ENCODE data around the gene ATG4C. TPM values are rescaled to one million over a fixed set of nuclear protein-coding genes. Genes with fewer than 3 reads are reported as not detected.
A peak's percentile ranks its signal among the peaks of the same experiment; 100 is the strongest.

Gene ATG4C
- polyA plus RNA-seq, 2 of the 4 experiments (the other 2 are of a cell fraction): 6.5 to 14.8 TPM

DNA sequence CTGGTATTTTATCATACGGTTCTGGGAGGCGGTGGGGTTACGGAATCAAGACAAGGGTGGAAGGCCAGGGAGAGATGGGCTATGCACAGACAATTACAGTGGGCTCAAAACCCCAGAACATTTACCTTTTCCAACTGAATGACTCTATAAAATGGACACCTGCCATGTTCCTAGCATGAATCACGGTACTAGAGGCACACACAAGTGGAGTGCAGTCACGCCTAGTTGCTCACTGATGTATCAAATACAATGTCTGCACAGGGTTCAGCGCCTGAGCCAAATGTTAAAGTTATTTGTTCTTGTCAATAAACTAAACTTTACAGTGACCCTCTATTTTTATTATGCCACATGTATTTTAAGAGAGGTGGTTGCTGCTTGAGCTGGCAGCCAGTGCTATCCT, 121.4 kb downstream of the ATG4C start:
- CTCF ChIA-PET: no interaction called here
- no peak for TF ChIP-seq NR3C1 (IDR thresholded peaks at IDR 0.05)
- TF ChIP-seq, protein P1, sequence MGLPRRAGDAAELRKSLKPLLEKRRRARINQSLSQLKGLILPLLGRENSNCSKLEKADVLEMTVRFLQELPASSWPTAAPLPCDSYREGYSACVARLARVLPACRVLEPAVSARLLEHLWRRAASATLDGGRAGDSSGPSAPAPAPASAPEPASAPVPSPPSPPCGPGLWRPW (IDR thresholded peaks at IDR 0.05): no peak
- no peak for TF ChIP-seq POLR2AphosphoS2 (conservative IDR thresholded peaks at IDR 0.05; ENCODE audit: low read length)
- TF ChIP-seq MYC (IDR thresholded peaks at IDR 0.05; ENCODE audit: borderline replicate concordance, low read length): no peak
- no peak for TF ChIP-seq ZSCAN20 (CRISPR knock-in tag; IDR thresholded peaks at IDR 0.05)
- no peak for TF ChIP-seq RARB (CRISPR knock-in tag; IDR thresholded peaks at IDR 0.05)
- TF ChIP-seq, protein P2, sequence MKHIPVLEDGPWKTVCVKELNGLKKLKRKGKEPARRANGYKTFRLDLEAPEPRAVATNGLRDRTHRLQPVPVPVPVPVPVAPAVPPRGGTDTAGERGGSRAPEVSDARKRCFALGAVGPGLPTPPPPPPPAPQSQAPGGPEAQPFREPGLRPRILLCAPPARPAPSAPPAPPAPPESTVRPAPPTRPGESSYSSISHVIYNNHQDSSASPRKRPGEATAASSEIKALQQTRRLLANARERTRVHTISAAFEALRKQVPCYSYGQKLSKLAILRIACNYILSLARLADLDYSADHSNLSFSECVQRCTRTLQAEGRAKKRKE (CRISPR knock-in tag; IDR thresholded peaks at IDR 0.05; ENCODE audit: low read depth): no peak
- TF ChIP-seq SMC3 (IDR thresholded peaks at IDR 0.05): no peak
- no peak for TF ChIP-seq EHF (CRISPR knock-in tag; IDR thresholded peaks at IDR 0.05)
- no peak for TF ChIP-seq FOXS1 (CRISPR knock-in tag; IDR thresholded peaks at IDR 0.05)
- TF ChIP-seq RNF2 (IDR thresholded peaks at IDR 0.05; ENCODE audit: borderline replicate concordance, low read depth): no peak
- TF ChIP-seq TP53 (CRISPR knock-in tag; IDR thresholded peaks at IDR 0.05): no peak
- H3K9me3 ChIP-seq: no peaks in the 10 kb centered on the region
- DNase-seq (ENCODE audit: low read depth in 1 of 2, low spot score in 1 of 2) (no peak), FAIRE-seq (no peak), ATAC-seq (no peak)
- H3K4me1 ChIP-seq: no peaks in the 10 kb centered on the region
- no peak overlapping the region for H3K4me3 ChIP-seq
- no peak overlapping the region for H3K4me2 ChIP-seq
- 69% methylated on average over 6 of the region's 6 CpGs for WGBS (ENCODE audit: missing lambda C conversion rate)
- POLR2A ChIA-PET: no interaction called here
- no peak overlapping the region for H3K27ac ChIP-seq

DNA sequence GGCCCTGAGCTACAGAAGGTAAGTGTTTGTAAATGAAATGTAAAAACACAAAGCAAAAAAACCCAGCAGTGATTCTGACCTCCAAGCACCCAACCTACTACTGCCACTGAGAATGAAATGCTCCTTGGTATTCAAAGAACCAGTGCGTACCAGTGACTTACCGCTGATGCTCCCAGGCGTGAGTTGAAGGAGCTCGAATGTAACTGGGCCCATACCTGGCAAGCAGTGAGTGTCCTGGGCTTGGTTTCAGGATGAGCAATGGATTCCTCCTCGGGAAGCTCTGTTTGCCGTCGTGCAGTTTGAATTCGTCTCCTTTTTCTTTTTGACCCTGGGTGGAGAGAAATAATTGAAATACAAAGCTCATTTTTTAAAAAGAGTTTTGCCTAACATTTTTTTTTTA, 121.9 kb downstream of the ATG4C start:
- Histone ChIP-seq H3K4me2 (no peak overlapping the region), H3K9me3 (no peaks in the 10 kb centered on the region), H3K4me3 (no peak overlapping the region), H3K27ac (no peak overlapping the region), H3K4me1 (no peaks in the 10 kb centered on the region)
- FAIRE-seq (no peak), DNase-seq (ENCODE audit: low read depth in 1 of 2, low spot score in 1 of 2) (no peak), ATAC-seq (no peak)
- 83% methylated on average over 8 of the region's 8 CpGs for WGBS (ENCODE audit: missing lambda C conversion rate)
- CTCF ChIA-PET: no interaction called here
- TF ChIP-seq GATA3 (IDR thresholded peaks at IDR 0.05; ENCODE audit: borderline replicate concordance) (no peak), RARB (CRISPR knock-in tag; IDR thresholded peaks at IDR 0.05) (no peak), BHLHE40 (IDR thresholded peaks at IDR 0.05; ENCODE audit: low read depth, low read length) (no peak), ZSCAN20 (CRISPR knock-in tag; IDR thresholded peaks at IDR 0.05) (no peak), FOXS1 (CRISPR knock-in tag; IDR thresholded peaks at IDR 0.05) (no peak), TFCP2L1 (CRISPR knock-in tag; IDR thresholded peaks at IDR 0.05) (no peak), HOXA7 (CRISPR knock-in tag; IDR thresholded peaks at IDR 0.05) (no peak)
- TF ChIP-seq, protein P3, sequence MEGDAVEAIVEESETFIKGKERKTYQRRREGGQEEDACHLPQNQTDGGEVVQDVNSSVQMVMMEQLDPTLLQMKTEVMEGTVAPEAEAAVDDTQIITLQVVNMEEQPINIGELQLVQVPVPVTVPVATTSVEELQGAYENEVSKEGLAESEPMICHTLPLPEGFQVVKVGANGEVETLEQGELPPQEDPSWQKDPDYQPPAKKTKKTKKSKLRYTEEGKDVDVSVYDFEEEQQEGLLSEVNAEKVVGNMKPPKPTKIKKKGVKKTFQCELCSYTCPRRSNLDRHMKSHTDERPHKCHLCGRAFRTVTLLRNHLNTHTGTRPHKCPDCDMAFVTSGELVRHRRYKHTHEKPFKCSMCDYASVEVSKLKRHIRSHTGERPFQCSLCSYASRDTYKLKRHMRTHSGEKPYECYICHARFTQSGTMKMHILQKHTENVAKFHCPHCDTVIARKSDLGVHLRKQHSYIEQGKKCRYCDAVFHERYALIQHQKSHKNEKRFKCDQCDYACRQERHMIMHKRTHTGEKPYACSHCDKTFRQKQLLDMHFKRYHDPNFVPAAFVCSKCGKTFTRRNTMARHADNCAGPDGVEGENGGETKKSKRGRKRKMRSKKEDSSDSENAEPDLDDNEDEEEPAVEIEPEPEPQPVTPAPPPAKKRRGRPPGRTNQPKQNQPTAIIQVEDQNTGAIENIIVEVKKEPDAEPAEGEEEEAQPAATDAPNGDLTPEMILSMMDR (IDR thresholded peaks at IDR 0.05): no peak
- TF ChIP-seq, protein P4, sequence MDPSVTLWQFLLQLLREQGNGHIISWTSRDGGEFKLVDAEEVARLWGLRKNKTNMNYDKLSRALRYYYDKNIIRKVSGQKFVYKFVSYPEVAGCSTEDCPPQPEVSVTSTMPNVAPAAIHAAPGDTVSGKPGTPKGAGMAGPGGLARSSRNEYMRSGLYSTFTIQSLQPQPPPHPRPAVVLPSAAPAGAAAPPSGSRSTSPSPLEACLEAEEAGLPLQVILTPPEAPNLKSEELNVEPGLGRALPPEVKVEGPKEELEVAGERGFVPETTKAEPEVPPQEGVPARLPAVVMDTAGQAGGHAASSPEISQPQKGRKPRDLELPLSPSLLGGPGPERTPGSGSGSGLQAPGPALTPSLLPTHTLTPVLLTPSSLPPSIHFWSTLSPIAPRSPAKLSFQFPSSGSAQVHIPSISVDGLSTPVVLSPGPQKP (IDR thresholded peaks at IDR 0.05; ENCODE audit: low read depth, low read length): no peak
- POLR2A ChIA-PET: no interaction called here

DNA sequence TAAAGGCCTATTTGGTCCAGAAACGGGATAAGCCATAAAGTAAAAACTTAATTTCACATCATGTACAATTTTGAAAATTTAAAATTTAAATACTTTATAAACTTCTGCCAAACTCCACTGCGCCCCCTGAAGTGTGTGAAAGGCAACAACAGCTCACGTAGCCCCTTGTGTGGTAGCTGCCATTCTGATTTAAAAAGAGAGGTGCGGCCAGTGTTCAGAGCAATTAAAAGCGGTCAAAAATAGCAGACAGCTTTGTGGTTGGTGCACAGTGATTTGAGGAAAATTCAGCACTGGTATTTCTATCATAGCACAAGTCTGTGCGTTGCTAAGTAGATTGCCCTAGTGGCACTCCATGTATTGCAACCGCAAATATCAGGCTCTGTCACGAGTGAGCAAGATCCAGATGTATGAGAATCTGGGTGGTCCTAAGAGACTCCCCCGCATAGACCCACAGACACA, 122.5 kb downstream of the ATG4C start:
- ChIA-PET POLR2A (no interaction called here), CTCF (no interaction called here)
- Histone ChIP-seq H3K4me2 (no peak overlapping the region), H3K4me3 (no peak overlapping the region), H3K27ac (no peak overlapping the region), H3K9me3 (no peaks in the 10 kb centered on the region), H3K4me1 (no peaks in the 10 kb centered on the region)
- WGBS (ENCODE audit: missing lambda C conversion rate): 53% methylated on average over 9 of the region's 9 CpGs
- FAIRE-seq (no peak), DNase-seq (ENCODE audit: low read depth in 1 of 2, low spot score in 1 of 2) (peak; percentile 2 to 11), ATAC-seq (peak; percentile 8 to 66; a peak in 3 of 6 replicates)
- TF ChIP-seq, protein P5, sequence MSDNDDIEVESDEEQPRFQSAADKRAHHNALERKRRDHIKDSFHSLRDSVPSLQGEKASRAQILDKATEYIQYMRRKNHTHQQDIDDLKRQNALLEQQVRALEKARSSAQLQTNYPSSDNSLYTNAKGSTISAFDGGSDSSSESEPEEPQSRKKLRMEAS (IDR thresholded peaks at IDR 0.05): no peak
- TF ChIP-seq NFE2L2 (conservative IDR thresholded peaks at IDR 0.05; ENCODE audit: low read length): no peak
- TF ChIP-seq, protein P3 (IDR thresholded peaks at IDR 0.05): 0 out of 3 replicates have a peak, but pooled peaks have one; percentile 8
